T-helper 17 cell (primary cell): ENCODE measurements around the gene SLC2A4RG. TPM values are rescaled to one million over a fixed set of nuclear protein-coding genes. Genes with fewer than 3 reads are reported as not detected.
A peak's percentile ranks its signal among the peaks of the same experiment; 100 is the strongest.

Source experiments
- ATAC-seq: fragments of 150-1000 bp; cut with Tn5 transposase; 2 replicates; pipeline ENCODE4 v1.10.0; 2021; ENCODE audit warnings: mild to moderate bottlenecking, moderate library complexity
- DNase-seq, 3 donors: peaks; one replicate each; pipeline versions ENCODE4 v3.0.0 to v3.0.0-alpha.2; 2020 to 2021
- H3K9me3 ChIP-seq: one replicate; pipeline ENCODE4 v1.7.0; 2013; ENCODE audit warnings: low read length, mild to moderate bottlenecking; ENCODE audit not compliant: control insufficient read depth, poor library complexity, severe bottlenecking
- H3K27ac Mint-ChIP-seq: one replicate; pipeline ENCODE4 v1.8.0; 2022; ENCODE audit warnings: mild to moderate bottlenecking, moderate library complexity, mixed read lengths
- H3K27me3 Mint-ChIP-seq: one replicate; pipeline ENCODE4 v1.8.0; 2022; ENCODE audit warnings: mixed read lengths
- H3K36me3 Mint-ChIP-seq: one replicate; pipeline ENCODE4 v1.8.0; 2022; ENCODE audit warnings: low read depth, mixed read lengths
- H3K4me1 Mint-ChIP-seq: one replicate; pipeline ENCODE4 v1.8.0; 2022; ENCODE audit warnings: mild to moderate bottlenecking, mixed read lengths
- H3K4me3 Mint-ChIP-seq: one replicate; pipeline ENCODE4 v1.8.0; 2022; ENCODE audit warnings: mild to moderate bottlenecking, moderate library complexity, mixed read lengths
- total RNA-seq, 4 donors: library from RNA in 2 of 4; stranded (reverse) in 2 of 4; gene quantifications; one replicate each; pipeline ENCODE4 v1.2.3 and lab custom pipeline; 2022 to 2026

The SLC2A4RG gene
- total RNA-seq, 2 donors from 2014 or later: 98.1 to 103 TPM

GRCh38 chr20:63782521-63782971, 43.0 kb downstream of the SLC2A4RG start:
- DNase-seq (peak in 1 of 3 donors; percentile 15), ATAC-seq (peak; percentile 32)
- H3K9me3 ChIP-seq: no peaks in the 10 kb centered on the region
- Mint-ChIP-seq H3K27ac (peak overlapping the region; percentile 81), H3K4me3 (peak overlapping the region; percentile 47), H3K36me3 (no peaks in the 10 kb centered on the region), H3K4me1 (peaks cover 12% of the 10 kb centered on the region), H3K27me3 (no peaks in the 10 kb centered on the region)

- ATAC-seq (no peak), DNase-seq (no peak)
- Mint-ChIP-seq H3K27me3 (peaks cover 4% of the 10 kb centered on the region), H3K27ac (no peak overlapping the region), H3K4me1 (peaks cover 12% of the 10 kb centered on the region), H3K4me3 (no peak overlapping the region), H3K36me3 (no peaks in the 10 kb centered on the region)
- H3K9me3 ChIP-seq: no peaks in the 10 kb centered on the region
These were observed 44.4 kb downstream of the SLC2A4RG start for GRCh38 chr20:63783970-63784369.

GRCh38 chr20:63785691-63786131, 46.1 kb downstream of the SLC2A4RG start:
- Mint-ChIP-seq H3K4me1 (peaks cover 12% of the 10 kb centered on the region), H3K27ac (no peak overlapping the region), H3K36me3 (no peaks in the 10 kb centered on the region), H3K4me3 (no peak overlapping the region), H3K27me3 (peaks cover 10% of the 10 kb centered on the region)
- ATAC-seq: no peak
- DNase-seq: no peak
- no peaks in the 10 kb centered on the region for H3K9me3 ChIP-seq

- Mint-ChIP-seq H3K4me3 (no peak overlapping the region), H3K27me3 (peaks cover 10% of the 10 kb centered on the region), H3K36me3 (no peaks in the 10 kb centered on the region), H3K27ac (no peak overlapping the region), H3K4me1 (peaks cover 4% of the 10 kb centered on the region)
- no peaks in the 10 kb centered on the region for H3K9me3 ChIP-seq
- no peak for ATAC-seq
- no peak for DNase-seq
These were observed 47.7 kb downstream of the SLC2A4RG start for GRCh38 chr20:63787302-63787701.

- Mint-ChIP-seq H3K27ac (no peak overlapping the region), H3K4me3 (no peak overlapping the region), H3K4me1 (no peaks in the 10 kb centered on the region), H3K27me3 (peaks cover 10% of the 10 kb centered on the region), H3K36me3 (no peaks in the 10 kb centered on the region)
- no peak for ATAC-seq
- H3K9me3 ChIP-seq: no peaks in the 10 kb centered on the region
- no peak for DNase-seq
These were observed 48.2 kb downstream of the SLC2A4RG start for GRCh38 chr20:63787749-63788148.

GRCh38 chr20:63789836-63790571, 50.4 kb downstream of the SLC2A4RG start:
- DNase-seq (no peak), ATAC-seq (no peak)
- H3K27me3 Mint-ChIP-seq: peaks cover 11% of the 10 kb centered on the region
- H3K4me1 Mint-ChIP-seq: no peaks in the 10 kb centered on the region
- no peaks in the 10 kb centered on the region for H3K9me3 ChIP-seq
- H3K4me3 Mint-ChIP-seq: no peak overlapping the region
- H3K36me3 Mint-ChIP-seq: no peaks in the 10 kb centered on the region
- no peak overlapping the region for H3K27ac Mint-ChIP-seq

GRCh38 chr20:63790572-63791168, 51.1 kb downstream of the SLC2A4RG start:
- H3K27me3 Mint-ChIP-seq: peaks cover 15% of the 10 kb centered on the region
- no peaks in the 10 kb centered on the region for H3K9me3 ChIP-seq
- no peak overlapping the region for H3K4me3 Mint-ChIP-seq
- H3K4me1 Mint-ChIP-seq: no peaks in the 10 kb centered on the region
- no peaks in the 10 kb centered on the region for H3K36me3 Mint-ChIP-seq
- no peak overlapping the region for H3K27ac Mint-ChIP-seq
- no peak for ATAC-seq
- DNase-seq: no peak

- Mint-ChIP-seq H3K4me3 (no peak overlapping the region), H3K27me3 (peaks cover 15% of the 10 kb centered on the region), H3K27ac (no peak overlapping the region), H3K4me1 (no peaks in the 10 kb centered on the region), H3K36me3 (no peaks in the 10 kb centered on the region)
- no peak for ATAC-seq
- no peak for DNase-seq
- no peaks in the 10 kb centered on the region for H3K9me3 ChIP-seq
These were observed 52.1 kb downstream of the SLC2A4RG start for GRCh38 chr20:63791497-63792156.

GRCh38 chr20:63792866-63793265, 53.3 kb downstream of the SLC2A4RG start:
- Mint-ChIP-seq H3K4me3 (no peak overlapping the region), H3K27me3 (peaks cover 14% of the 10 kb centered on the region), H3K4me1 (no peaks in the 10 kb centered on the region), H3K36me3 (no peaks in the 10 kb centered on the region), H3K27ac (no peak overlapping the region)
- ATAC-seq (no peak), DNase-seq (no peak)
- H3K9me3 ChIP-seq: no peaks in the 10 kb centered on the region

Other genes with a start within 250 kb of the SLC2A4RG start
- gene EEF1A2, start 240.7 kb upstream of the SLC2A4RG start, total RNA-seq: under 1 TPM; 0.47 to 0.99 TPM
- gene PPDPF, start 219.0 kb upstream of the SLC2A4RG start, total RNA-seq: 100 to 1,000 TPM; 149 to 271 TPM
- gene PTK6, start 202.4 kb upstream of the SLC2A4RG start, total RNA-seq: under 1 TPM; 0.50 to 0.80 TPM
- not detected for gene SRMS, start 192.0 kb upstream of the SLC2A4RG start, total RNA-seq
- gene FNDC11, start 185.6 kb upstream of the SLC2A4RG start, total RNA-seq: under 1 TPM; 0.44 to 0.99 TPM
- 10 to 100 TPM; 48.0 to 54.8 TPM for gene HELZ2, start 165.5 kb upstream of the SLC2A4RG start, total RNA-seq
- 10 to 100 TPM; 17.3 to 21.0 TPM for gene GMEB2, start 112.7 kb upstream of the SLC2A4RG start, total RNA-seq
- gene STMN3, start 86.4 kb upstream of the SLC2A4RG start, total RNA-seq: 10 to 100 TPM; 51.0 to 67.4 TPM
- gene RTEL1, start 81.5 kb upstream of the SLC2A4RG start, total RNA-seq: 10 to 100 TPM; 30.7 to 35.0 TPM
- not detected for gene TNFRSF6B, start 43.1 kb upstream of the SLC2A4RG start, total RNA-seq
- gene ARFRP1, start 31.8 kb upstream of the SLC2A4RG start, total RNA-seq: 10 to 100 TPM; 44.0 to 53.2 TPM
- gene ZGPAT, start 31.7 kb upstream of the SLC2A4RG start, total RNA-seq: 10 to 100 TPM; 35.0 to 39.8 TPM
- 100 to 1,000 TPM; 156 to 179 TPM for gene LIME1, start 3.1 kb upstream of the SLC2A4RG start, total RNA-seq
- gene ZBTB46, start 91.5 kb downstream of the SLC2A4RG start, total RNA-seq: under 1 TPM; 0.21 to 0.72 TPM
- gene ABHD16B, start 121.7 kb downstream of the SLC2A4RG start, total RNA-seq: not detected
- 10 to 100 TPM; 26.9 to 29.9 TPM for gene TPD52L2, start 125.5 kb downstream of the SLC2A4RG start, total RNA-seq
- 10 to 100 TPM; 35.7 to 39.0 TPM for gene DNAJC5, start 155.3 kb downstream of the SLC2A4RG start, total RNA-seq
- 10 to 100 TPM; 41.6 to 42.5 TPM for gene UCKL1, start 216.6 kb downstream of the SLC2A4RG start, total RNA-seq
- 10 to 100 TPM; 17.9 to 18.8 TPM for gene ZNF512B, start 230.2 kb downstream of the SLC2A4RG start, total RNA-seq
- 10 to 100 TPM; 17.2 to 20.2 TPM for gene SAMD10, start 239.9 kb downstream of the SLC2A4RG start, total RNA-seq
- 10 to 100 TPM; 63.8 to 64.9 TPM for gene PRPF6, start 241.4 kb downstream of the SLC2A4RG start, total RNA-seq